Heart left ventricle (tissue), 13 donors: ENCODE measurements around the gene SLC25A15.

ENCODE experiments used
- CTCF ChIP-seq, 12 donors: fragments of 200-600 bp; sonication (generic) in 4 of 12; IDR thresholded peaks; one replicate each; pipeline versions ENCODE4 v1.5.0 to v1.8.0; 2018 to 2022; ENCODE audit warnings: antibody characterized with exemption in 12 of 12, mild to moderate bottlenecking in 5 of 12
- POLR2A ChIP-seq, 2 donors: fragments of 450-650 bp; IDR thresholded peaks; one replicate each; pipeline ENCODE4 v1.6.1; 2017; ENCODE audit warnings: antibody characterized with exemption in 2 of 2, mild to moderate bottlenecking in 2 of 2, moderate library complexity in 2 of 2
- donor health status: ischemic (EF 13 %, LVEDD 7.1; RV severe dilation, severe dysfunction).
- donor health status: DM: no; HTN: yes; CAD: no.
- donor health status: DM: no; HTN: no; CAD: no.
- donor health status: ischemic (EF 25% LVEDD 6.9; RV normal size, moderate dysfunction).
- donor health status: ischemic (EF 25% LVEDD 5.7; RV mildly dilated, moderate dysfunction).
- donor health status: ischemic (EF 35%, LVEDD 5.7; RV mildly dilated, moderate dysfunction).
- donor health status: nonischemic (EF 11% LVEDD 7.7; RV severe dilation, severe dysfunction).
- donor health status: DM: yes; HTN: yes; CAD: no.
- donor health status: PGD.
- donor health status: ischemic (EF 29% LVEDD 5.4; RV normal size, mild dysfunction).
- donor health status: nonischemic (EF 23%, LVEDD 6.1; RV moderate dilation, normal function).

GRCh38 chr13:40792284-40793051, 3.1 kb downstream of the SLC25A15 start:
- TF ChIP-seq CTCF (IDR thresholded peaks at IDR 0.05) (no peak), POLR2A (IDR thresholded peaks at IDR 0.05) (no peak)
